Karpas-422 (cell line): ENCODE measurements around the gene TMEM43. TPM values are rescaled to one million over a fixed set of nuclear protein-coding genes. Genes with fewer than 3 reads are reported as not detected.
"Not testable (repeated sequence)": the region's sequence is repeated elsewhere in the genome, so short reads cannot be mapped to it uniquely, and the experiment has no call there.

Experiments used
- DNase-seq: peaks from one replicate; pipeline ENCODE4 v3.0.0-alpha.2; 2015
- H2AFZ ChIP-seq: fragments of 200-600 bp; sonication (generic); 2 replicates; pipeline ENCODE4 v1.6.1; 2014; ENCODE audit warnings: antibody characterized with exemption, low read length, mixed read lengths
- H3K27ac ChIP-seq: fragments of 200-600 bp; sonication (generic); 2 replicates; pipeline ENCODE4 v1.5.1; 2014; ENCODE audit warnings: mild to moderate bottlenecking, low read length, moderate library complexity
- H3K27me3 ChIP-seq: fragments of 200-600 bp; sonication (generic); 2 replicates; pipeline ENCODE4 v1.6.1; 2014; ENCODE audit warnings: low read length, mixed read lengths
- H3K36me3 ChIP-seq: fragments of 200-600 bp; sonication (generic); 2 replicates; pipeline ENCODE4 v1.6.1; 2014; ENCODE audit warnings: low read length, mixed read lengths; ENCODE audit not compliant: insufficient read depth
- H3K4me1 ChIP-seq: fragments of 200-600 bp; sonication (generic); 2 replicates; pipeline ENCODE4 v1.6.1; 2014; ENCODE audit warnings: mild to moderate bottlenecking, low read length, mixed read lengths
- H3K4me2 ChIP-seq: fragments of 200-600 bp; sonication (generic); 2 replicates; pipeline ENCODE4 v1.6.1; 2014; ENCODE audit warnings: low read length, low read depth, mild to moderate bottlenecking; ENCODE audit not compliant: poor library complexity, severe bottlenecking
- H3K4me3 ChIP-seq: fragments of 200-600 bp; sonication (generic); 2 replicates; pipeline ENCODE4 v1.5.1; 2014; ENCODE audit warnings: mild to moderate bottlenecking, antibody characterized with exemption, low read length, mixed read lengths
- H3K79me2 ChIP-seq: fragments of 200-600 bp; sonication (generic); 2 replicates; pipeline ENCODE4 v1.6.1; 2014; ENCODE audit warnings: mild to moderate bottlenecking, low read length, mixed read lengths
- H3K9ac ChIP-seq: fragments of 200-600 bp; sonication (generic); 2 replicates; pipeline ENCODE4 v1.6.0; 2014; ENCODE audit warnings: low read length
- H3K9me2 ChIP-seq: fragments of 200-600 bp; sonication (generic), shearing (Covaris generic); replicated peaks from 2 replicates; pipeline ENCODE4 v1.6.0; 2014; ENCODE audit warnings: mild to moderate bottlenecking, low read length, moderate library complexity; ENCODE audit not compliant: insufficient read depth
- H3K9me3 ChIP-seq: fragments of 300-700, 200-600 bp; sonication (generic); 2 replicates; pipeline ENCODE4 v1.6.1; 2014; ENCODE audit warnings: low read length, mixed read lengths
- H4K20me1 ChIP-seq: fragments of 200-600 bp; sonication (generic); 2 replicates; pipeline ENCODE4 v1.6.1; 2014; ENCODE audit warnings: mild to moderate bottlenecking, antibody characterized with exemption, low read length, low read depth; ENCODE audit not compliant: insufficient read depth
- total RNA-seq: library from RNA; depleted of rRNA; stranded (reverse); fragments of >200 nt; shearing (Covaris generic); gene quantifications from 2 replicates; pipeline ENCODE4 v1.2.3, GENCODE V29; 2014; ENCODE audit warnings: low replicate concordance

The TMEM43 gene
- total RNA-seq, 1 experiment from 2014 or later, result 31.9 TPM

DNA sequence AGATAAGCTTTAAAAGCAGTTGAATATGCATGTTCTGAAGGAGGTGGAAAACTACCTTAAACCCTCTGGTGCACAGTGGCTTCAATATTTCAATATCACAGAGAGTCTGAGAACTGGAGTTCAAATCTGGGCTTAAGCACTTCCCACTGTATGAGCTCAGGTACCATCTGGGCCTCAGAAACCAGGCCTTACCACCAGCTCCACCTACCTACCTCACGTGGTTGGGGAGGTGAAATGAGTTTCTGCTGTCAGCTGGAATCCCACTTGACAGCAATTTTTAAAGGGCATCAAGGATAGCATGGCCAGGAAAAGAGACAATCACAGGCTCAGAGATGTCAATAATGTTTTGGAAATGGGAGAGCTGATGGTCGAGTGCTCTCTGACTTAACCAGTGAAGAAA is 5.2 kb upstream of the TMEM43 start:
- Histone ChIP-seq H3K27ac (no peak overlapping the region), H3K9me3 (no peaks in the 10 kb centered on the region), H3K79me2 (peaks cover 68% of the 10 kb centered on the region), H3K36me3 (peaks cover 25% of the 10 kb centered on the region; the same call in 1 of the 2 replicates), H4K20me1 (0 out of 2 replicates have a peak, but pooled peaks cover 15% of the 10 kb centered on the region), H3K9me2 (no peaks in the 10 kb centered on the region), H3K4me3 (no peak overlapping the region), H3K4me1 (peaks cover 16% of the 10 kb centered on the region), H3K27me3 (no peaks in the 10 kb centered on the region), H3K9ac (no peak overlapping the region), H3K4me2 (no peak overlapping the region), H2AFZ (no peak overlapping the region)
- no peak for DNase-seq

DNA sequence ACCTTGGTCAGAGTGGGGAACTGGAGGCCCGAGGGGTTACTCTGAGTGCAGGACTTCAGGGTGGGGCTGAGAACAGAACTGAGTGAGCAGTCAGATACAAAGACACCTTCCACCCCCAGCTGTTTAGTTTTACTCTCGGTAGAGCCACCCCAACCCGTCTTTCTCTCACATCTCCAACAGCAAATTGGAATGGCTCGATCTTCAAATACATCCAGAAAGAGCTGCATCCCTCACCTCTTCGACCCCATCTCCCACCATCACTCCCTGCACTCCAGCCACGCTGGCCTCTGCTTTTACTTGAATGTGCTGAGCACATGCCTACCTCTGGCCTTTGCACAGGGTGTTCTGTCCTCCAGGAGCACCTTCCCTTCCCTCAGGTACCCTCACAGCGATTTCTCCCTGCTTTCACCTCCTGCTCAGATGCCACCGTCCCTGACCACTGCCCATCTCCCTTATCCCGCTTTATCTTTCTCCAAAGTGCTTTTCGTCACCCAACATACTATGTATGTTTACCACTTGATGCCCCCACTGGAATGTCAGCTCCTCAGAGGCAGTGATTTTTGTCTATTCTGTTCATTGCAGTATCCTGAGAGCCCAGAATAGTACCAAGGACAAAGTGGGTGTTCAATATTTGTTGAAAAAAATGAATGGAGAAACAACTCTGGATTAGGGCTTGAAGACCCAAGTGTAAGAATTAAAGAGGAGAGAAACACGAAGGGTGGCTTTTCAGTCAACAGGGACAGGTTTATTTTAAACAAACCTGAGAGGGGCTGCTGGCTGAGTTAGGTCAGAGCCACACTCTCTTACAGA is 4.5 kb upstream of the TMEM43 start:
- Histone ChIP-seq H2AFZ (no peak overlapping the region), H3K4me1 (peaks cover 16% of the 10 kb centered on the region), H3K9me2 (no peaks in the 10 kb centered on the region), H3K79me2 (peaks cover 73% of the 10 kb centered on the region), H3K36me3 (peaks cover 19% of the 10 kb centered on the region; the same call in 1 of the 2 replicates), H3K9ac (no peak overlapping the region), H4K20me1 (0 out of 2 replicates have a peak, but pooled peaks cover 15% of the 10 kb centered on the region), H3K27ac (no peak overlapping the region), H3K4me2 (no peak overlapping the region), H3K27me3 (no peaks in the 10 kb centered on the region), H3K9me3 (no peaks in the 10 kb centered on the region), H3K4me3 (no peak overlapping the region)
- no peak for DNase-seq

DNA sequence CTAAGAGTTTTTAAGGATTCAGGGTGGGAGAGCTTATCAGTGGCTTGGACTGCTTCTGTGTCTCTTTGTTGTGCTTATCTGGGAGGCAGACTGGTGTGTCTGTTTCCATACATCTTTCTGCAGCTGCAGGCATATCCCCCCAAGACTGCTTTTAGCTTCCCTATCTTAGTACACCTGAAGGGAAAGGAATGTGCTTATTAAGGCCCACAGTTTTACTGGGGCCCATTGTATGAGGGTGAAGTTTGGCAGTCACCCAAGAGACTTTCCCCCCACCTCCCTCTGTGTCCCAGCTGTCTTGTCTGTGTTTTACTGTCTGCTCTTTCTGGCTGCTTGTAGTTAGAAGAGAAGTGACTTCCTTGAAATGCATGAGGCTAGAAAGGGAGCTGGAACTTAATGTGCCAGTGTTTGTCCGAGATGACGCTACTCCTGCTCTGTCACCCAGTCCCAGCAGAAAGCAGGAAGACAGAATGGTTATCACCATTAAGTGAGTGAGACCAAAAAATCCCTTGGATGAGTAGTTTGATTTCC is 3.9 kb upstream of the TMEM43 start:
- not testable (repeated sequence) for H3K9ac ChIP-seq, DNase-seq

DNA sequence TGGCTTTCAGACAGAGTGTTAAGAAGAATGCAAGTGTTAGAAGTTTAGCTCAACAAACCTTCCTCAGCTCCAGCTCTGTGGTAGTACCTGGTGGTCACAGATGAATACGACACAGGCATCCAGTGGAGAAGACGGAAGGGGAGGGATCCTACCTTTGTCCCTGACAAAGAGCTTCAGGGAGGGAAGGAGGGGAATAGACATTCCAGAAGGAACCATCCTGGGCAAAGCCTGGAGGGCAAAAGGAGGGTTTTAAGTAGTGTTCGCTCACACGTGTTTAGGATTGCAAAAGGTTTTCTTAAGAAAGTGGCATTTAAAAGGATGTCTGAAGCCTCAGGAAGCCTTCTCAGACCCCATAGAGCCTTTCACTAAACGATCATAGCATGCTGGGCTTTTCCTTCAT is 3.0 kb upstream of the TMEM43 start:
- peaks cover 28% of the 10 kb centered on the region for H3K4me1 ChIP-seq
- no peak overlapping the region for H3K27ac ChIP-seq
- H3K79me2 ChIP-seq, result peaks cover 88% of the 10 kb centered on the region
- no peak overlapping the region for H3K4me3 ChIP-seq
- no peaks in the 10 kb centered on the region for H3K9me2 ChIP-seq
- peaks cover 14% of the 10 kb centered on the region; the same call in 1 of the 2 replicates for H4K20me1 ChIP-seq
- no peaks in the 10 kb centered on the region for H3K27me3 ChIP-seq
- DNase-seq, result no peak
- no peak overlapping the region for H3K9ac ChIP-seq
- H3K4me2 ChIP-seq, result peak overlapping the region; percentile 86
- H2AFZ ChIP-seq, result no peak overlapping the region
- H3K9me3 ChIP-seq, result no peaks in the 10 kb centered on the region
- H3K36me3 ChIP-seq, result peaks cover 5% of the 10 kb centered on the region; the same call in 1 of the 2 replicates

More for the DNA sequence above, 3.9 kb upstream of the TMEM43 start:
- H2AFZ ChIP-seq, H3K9me2 ChIP-seq, H3K27ac ChIP-seq, H3K4me2 ChIP-seq, H3K9me3 ChIP-seq, H3K27me3 ChIP-seq, H3K4me3 ChIP-seq: not testable (repeated sequence)
- H3K4me1 ChIP-seq, result peaks cover 19% of the 10 kb centered on the region
- H3K79me2 ChIP-seq, result peaks cover 79% of the 10 kb centered on the region
- peaks cover 13% of the 10 kb centered on the region; the same call in 1 of the 2 replicates for H4K20me1 ChIP-seq
- peaks cover 12% of the 10 kb centered on the region; the same call in 1 of the 2 replicates for H3K36me3 ChIP-seq

DNA sequence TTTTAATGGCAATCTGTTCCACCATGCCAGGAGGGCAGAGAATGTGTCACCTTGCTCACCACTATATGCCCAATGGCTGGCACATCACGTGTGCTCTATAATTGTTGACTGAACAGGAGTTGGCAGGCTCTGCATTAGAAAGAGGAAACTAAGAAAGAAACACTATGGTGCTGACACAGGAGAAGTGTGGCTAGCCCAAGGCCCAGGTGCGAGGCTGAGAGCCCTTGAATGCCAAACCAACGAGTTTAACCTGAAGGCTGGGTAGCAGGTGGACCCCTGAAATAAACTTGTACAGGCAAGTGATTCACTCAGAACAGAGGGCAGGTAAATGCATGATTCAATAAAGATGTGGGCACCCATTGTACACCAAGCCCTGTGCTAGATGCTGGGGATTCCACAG is 2.6 kb upstream of the TMEM43 start:
- Histone ChIP-seq H3K79me2 (peaks cover 93% of the 10 kb centered on the region), H2AFZ (no peak overlapping the region), H3K36me3 (peaks cover 8% of the 10 kb centered on the region; the same call in 1 of the 2 replicates), H3K9ac (peak overlapping the region; percentile 89), H3K4me1 (peaks cover 28% of the 10 kb centered on the region), H3K4me3 (peak overlapping the region; percentile 87; the same call in 1 of the 2 replicates), H3K27ac (no peak overlapping the region), H3K9me2 (no peaks in the 10 kb centered on the region), H4K20me1 (peaks cover 10% of the 10 kb centered on the region; the same call in 1 of the 2 replicates), H3K9me3 (no peaks in the 10 kb centered on the region), H3K4me2 (peak overlapping the region; percentile 86), H3K27me3 (no peaks in the 10 kb centered on the region)
- no peak for DNase-seq

DNA sequence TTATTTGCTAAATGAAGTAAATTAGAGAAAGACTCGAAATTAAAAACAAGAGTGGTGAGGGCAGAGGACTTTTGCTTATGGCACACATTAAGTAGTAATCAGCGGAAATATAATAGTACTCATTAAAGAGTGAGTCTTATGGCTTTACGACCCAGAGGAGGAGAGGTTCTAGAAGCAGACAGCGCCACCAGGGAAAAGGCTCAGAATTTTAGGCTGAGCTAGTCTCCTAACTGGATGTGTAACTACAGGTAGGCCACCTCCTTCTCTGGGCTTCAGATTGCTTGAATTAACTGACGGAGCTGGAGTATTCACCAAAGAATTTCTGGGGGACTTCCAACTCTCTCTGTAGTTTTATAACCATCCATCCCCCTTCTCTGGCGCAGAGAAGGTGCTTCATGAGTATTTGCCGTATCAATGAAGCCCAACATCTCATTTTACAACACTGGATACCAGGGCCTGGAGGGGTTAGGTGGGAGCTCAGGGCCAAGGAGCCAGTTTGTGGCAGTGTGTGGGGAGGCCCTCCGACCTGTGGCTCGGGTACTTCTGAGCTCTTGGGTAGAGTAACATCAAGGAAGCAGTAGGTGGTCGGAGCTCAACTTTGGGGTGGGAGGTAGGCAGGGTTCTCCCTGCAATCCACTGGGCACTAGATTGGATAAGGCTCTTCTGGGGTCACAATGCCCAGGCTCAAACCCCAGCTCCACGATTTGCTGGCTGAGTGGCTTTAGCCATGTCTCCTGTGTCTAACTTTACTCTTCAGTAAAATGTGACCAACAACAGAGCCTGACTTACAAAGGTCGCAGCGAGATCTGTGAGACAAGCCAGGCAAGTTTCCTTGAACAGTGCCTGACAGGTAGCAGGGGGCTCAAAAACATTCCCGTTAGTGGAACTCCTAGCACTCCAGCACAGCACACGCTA is 1.3 kb upstream of the TMEM43 start:
- Histone ChIP-seq H3K9ac (peak overlapping the region; percentile 89), H3K79me2 (peaks cover 94% of the 10 kb centered on the region), H3K4me2 (peak overlapping the region; percentile 86), H3K27ac (peak overlapping the region; percentile 71; the same call in 1 of the 2 replicates), H3K9me3 (no peaks in the 10 kb centered on the region), H3K27me3 (no peaks in the 10 kb centered on the region), H3K4me1 (peaks cover 28% of the 10 kb centered on the region), H3K36me3 (peaks cover 20% of the 10 kb centered on the region), H3K9me2 (no peaks in the 10 kb centered on the region), H4K20me1 (peaks cover 8% of the 10 kb centered on the region; the same call in 1 of the 2 replicates), H3K4me3 (peak overlapping the region; percentile 87), H2AFZ (no peak overlapping the region; the same call in 1 of the 2 replicates)
- peak; percentile 71 for DNase-seq

DNA sequence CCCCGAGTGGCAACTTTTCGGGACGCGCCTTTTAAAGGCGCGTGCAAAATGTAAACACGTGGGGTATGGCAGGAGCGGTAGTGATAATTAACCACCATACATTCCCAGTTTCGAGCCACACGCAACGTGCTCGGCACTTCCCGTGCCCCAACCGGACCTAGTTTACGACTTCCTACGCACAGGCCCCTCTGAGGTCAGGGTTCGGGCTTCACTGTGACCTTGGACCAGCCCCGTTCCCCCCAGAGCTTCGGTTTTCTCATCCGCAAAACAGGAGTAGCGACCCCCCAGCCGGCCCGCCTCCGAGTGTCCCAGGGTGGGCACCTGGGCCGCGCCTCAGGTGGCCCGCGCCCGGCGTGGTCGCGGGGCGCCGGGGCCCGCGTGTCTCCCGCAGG is 633 bp upstream of the TMEM43 start:
- H3K9me3 ChIP-seq, result no peaks in the 10 kb centered on the region
- H3K79me2 ChIP-seq, result peaks cover 92% of the 10 kb centered on the region
- peaks cover 8% of the 10 kb centered on the region; the same call in 1 of the 2 replicates for H4K20me1 ChIP-seq
- H3K27ac ChIP-seq, result peak overlapping the region; percentile 71
- peaks cover 28% of the 10 kb centered on the region for H3K4me1 ChIP-seq
- peak; percentile 91 for DNase-seq
- peak overlapping the region; percentile 89 for H3K9ac ChIP-seq
- H3K9me2 ChIP-seq, result no peaks in the 10 kb centered on the region
- peaks cover 25% of the 10 kb centered on the region for H3K36me3 ChIP-seq
- H3K27me3 ChIP-seq, result no peaks in the 10 kb centered on the region
- H2AFZ ChIP-seq, result peak overlapping the region; percentile 63; the same call in 1 of the 2 replicates
- H3K4me3 ChIP-seq, result peak overlapping the region; percentile 87
- H3K4me2 ChIP-seq, result peak overlapping the region; percentile 86
